ENCODE results near the gene MBD5.

The MBD5 gene

DNA sequence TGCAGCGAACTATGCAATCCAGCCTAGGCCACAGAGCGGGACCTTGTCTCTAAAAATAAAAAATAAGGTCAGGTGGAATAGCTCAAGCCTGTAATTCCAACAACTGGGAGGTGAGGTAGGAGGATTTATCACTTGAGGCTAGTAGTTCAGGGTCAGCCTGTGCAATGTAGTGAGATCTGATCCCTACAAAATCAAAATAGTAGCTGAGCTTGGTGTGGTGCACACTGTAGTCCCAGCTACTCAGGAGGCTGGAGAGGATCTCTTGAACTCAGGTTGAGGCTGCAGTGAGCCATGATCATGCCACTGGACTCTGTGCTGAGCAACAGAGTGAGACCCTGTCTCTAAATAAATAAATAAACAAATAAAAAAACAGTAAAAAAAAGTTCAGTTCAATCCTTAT is 5.7 kb downstream of the MBD5 start:
- DNase-seq, result no peak

DNA sequence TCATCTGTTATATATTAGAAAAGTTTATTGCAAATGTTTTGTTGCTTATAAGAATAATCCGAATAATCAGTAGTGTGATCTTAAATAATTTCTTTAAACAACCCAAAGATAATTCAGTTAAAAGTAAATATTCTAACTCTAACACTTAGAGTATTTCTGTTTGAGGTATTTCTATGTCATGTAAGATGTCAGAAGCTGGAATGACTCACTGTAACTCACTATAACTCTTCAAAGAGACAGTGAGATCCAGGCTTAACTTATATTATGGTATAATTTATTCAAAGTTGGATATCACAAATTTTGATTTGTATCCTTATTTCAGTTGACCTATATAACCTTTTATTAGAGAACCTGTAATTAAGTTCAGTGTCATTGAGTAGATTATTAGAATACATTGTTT is 6.9 kb downstream of the MBD5 start:
- DNase-seq, result no peak

DNA sequence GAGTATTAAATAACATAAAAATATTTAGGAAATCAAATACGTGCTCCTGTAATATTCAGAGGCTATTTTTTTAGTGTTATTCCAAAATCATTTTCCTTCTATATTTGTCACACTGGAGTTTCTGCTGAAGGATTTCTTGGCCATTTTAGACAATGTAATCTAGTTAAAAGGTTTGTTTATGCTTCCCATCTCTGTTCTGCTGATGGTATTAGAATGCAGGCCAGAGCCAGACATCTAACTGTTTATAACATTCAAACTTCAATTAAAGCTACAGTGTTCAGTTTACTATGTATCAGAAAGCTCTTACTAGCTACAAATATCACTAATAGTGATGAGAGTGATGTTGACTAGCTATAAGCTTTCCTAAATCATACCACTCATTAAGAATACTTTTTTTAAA is 7.9 kb downstream of the MBD5 start:
- DNase-seq, result no peak

DNA sequence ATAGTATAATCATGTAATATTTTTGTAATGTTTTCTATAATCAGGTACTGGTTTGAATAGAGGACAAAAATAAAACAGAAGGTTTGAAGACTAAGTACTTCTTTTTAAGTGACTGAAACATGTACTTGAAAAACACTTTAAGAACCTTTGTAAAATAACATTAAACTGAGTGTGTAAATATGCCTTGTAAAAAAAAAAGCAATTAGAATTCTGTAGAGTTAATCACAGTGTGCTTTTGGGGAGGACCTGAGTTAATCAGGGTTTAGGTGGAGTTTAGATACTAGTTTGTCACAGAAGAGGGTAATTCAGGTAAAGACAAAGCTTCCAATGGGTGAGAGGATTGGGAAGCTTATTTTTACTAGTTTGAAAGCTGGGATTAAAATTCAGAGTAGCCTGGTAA is 10.3 kb downstream of the MBD5 start:
- DNase-seq, result no peak

DNA sequence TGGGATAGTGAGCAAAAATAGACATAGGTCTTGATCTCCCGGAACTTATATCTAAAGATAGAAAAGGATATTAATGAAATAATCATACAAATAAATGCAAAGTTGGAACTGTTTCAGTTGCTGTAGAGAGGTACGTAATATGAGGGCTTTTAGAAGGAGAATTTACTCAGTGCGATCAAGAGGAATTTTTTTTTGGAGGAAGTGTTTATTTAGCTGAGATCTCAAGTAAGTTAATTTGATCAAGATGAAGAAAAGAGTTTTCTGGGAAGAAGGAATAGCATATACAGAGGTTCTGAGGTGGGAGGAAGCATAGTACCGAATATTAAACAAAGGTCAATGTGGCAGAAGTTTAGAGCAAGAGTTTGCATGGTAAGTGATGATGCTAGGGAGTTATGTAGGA is 11.3 kb downstream of the MBD5 start:
- DNase-seq, result no peak

DNA sequence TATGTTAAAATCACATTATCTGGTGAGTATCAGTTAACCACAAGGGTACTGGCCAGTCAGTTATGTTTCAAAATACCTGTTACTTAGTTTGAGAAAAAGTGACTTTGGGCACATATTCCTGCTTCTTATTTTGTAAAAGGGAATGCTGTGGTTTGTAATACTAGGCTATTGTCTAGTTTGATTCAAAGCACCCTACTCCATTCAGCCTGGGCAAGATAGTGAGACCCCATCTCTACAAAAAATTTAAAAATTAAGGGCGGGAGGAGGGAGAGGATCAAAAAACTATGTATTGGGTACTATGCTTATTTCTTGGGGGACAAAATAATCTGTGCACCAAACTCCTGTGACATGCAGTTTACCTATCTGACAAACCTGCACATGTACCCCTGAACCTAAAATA is 18.9 kb downstream of the MBD5 start:
- DNase-seq, result no peak

GRCh38 chr2:148042219-148042618 is 21.3 kb downstream of the MBD5 start:
- DNase-seq, result no peak

DNA sequence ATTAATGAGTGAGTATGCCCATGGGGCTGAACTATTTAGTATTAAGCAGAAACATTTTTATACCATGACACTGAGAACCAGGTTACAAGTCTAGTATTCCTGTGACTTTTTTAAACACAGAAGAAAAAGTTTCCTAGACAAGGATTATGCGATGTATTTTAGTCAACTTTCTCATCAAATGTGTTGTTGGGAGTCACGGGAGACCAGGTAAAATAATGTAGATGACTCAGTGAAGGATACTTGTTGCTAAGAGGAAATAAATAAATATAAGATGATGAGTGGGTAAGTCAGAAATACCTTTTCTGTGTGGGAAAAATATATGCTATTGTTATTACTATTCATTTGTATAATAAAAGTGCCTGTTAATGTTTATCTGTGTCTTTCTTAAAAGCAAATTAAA is 23.4 kb downstream of the MBD5 start:
- no peak for DNase-seq

GRCh38 chr2:148046802-148047201 is 25.9 kb downstream of the MBD5 start:
- DNase-seq, result no peak

GRCh38 chr2:148048475-148049221 is 27.8 kb downstream of the MBD5 start:
- DNase-seq, result no peak

DNA sequence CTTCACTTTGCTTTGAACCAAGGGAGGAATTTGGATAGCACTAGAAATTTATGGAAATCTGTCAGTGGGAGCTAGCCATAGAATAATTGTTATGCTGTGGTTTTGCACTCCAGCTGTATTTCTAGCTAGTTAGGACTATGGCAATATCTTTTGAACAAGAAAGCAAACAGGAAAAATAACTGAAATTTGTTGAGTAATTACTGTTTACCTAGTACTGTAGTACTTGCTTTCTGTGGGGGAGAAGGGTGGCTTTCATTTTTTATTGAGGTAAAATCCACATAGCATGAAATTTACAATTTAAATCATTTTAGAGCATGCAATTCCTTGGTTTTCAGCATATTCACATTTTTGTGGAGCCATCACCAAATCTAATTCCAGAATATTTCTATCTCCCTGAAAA is 28.4 kb downstream of the MBD5 start:
- no peak for DNase-seq

GRCh38 chr2:148052687-148053086 is 31.8 kb downstream of the MBD5 start:
- no peak for DNase-seq

DNA sequence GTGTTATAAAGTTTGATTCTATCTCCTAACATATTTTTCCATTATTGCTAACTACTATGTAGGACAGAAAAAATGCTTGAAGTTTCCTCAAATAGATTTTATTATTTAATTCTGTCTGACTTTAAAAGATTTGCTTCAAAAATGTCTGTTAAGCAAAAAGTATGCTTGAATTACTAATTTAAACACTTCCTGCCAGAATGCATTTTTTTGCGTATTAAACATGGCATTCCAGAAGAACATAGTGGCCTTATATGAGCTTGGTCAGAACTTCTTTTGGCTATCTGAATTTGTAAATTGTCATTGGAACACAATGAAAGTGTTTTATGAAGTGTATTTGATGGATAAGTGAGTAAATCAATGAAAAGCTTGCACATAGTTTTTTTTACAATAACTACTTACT is 37.8 kb downstream of the MBD5 start:
- DNase-seq, result no peak

DNA sequence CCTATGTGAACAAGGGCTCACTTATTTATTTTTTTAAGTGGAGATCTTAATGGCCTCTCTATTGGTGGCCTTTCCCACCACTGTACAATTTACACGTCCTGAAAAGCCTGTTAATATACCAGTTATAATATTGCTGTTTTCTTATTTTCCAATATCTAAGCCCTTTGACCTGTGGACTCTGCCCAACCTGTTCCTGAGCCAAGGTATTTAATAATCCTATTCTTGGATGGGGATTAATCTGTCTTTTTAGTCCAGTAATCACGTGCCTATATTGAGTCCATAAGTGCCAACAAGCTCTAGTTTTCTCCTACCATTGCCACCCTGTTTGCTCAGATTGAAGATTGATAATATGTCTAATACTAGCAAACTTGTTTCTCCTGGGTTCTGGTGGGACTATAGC is 42.7 kb downstream of the MBD5 start:
- DNase-seq, result no peak

DNA sequence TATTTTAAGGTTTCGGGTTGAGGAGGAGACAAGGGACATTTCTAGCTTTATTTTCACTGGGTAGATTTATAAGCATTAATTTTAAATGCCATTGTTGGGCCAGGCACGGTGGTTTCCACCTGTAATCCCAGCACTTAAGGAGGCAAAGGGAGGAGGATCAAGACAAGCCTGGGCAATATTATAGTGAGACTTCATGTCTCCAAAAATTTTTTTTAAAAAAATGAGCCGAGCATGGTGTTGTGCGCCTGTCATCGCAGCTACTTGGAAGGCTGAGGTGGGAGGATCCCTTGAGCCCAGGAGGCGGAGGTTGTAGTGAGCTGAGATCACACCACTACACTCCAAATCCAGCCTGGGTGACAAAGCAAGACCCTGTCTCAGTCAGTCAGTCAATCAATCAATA is 45.0 kb downstream of the MBD5 start:
- no peak for DNase-seq

DNA sequence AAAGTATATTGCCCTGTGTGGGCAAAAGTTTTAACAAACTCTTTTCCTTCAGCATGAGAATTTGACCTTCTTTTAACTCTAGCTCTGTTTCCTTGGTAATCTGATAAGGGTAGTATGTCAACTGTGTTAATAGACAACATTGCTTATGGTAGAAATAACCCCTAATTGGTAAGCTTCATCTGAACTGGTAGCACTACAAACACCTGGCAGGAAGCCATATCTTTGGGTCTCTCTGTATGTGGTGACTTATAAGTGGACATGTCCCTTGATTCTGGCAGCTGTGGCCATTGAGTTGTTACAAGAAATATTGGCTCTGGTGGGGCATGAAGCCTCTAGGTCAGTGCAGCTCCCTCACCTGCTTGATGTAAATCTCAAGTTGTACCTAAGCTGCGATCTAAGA is 46.9 kb downstream of the MBD5 start:
- no peak for DNase-seq

- DNase-seq, result no peak
Observed at GRCh38 chr2:148071351-148071750, 50.5 kb downstream of the MBD5 start.

GRCh38 chr2:148096012-148096411 is 75.1 kb downstream of the MBD5 start:
- no peak for DNase-seq

DNA sequence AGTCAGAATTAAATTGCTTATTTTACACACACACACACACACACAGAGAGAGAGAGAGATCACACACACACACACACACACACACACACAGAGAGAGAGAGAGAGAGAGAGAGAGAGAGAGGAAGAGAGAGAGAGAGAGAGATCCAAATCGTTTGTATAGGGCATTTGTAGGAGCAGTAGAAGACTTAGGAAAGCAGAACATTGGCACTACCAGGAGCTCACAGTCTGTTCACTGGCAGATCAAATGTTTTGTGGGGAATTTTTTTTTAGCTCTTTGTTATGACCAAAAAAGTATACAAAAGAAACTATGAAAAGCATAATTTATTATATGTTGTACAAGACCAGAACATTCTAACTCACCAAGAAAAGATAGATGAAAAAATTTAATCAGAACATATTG is 81.8 kb downstream of the MBD5 start:
- DNase-seq, result no peak

- no peak for DNase-seq
Observed at GRCh38 chr2:148103946-148104345, 83.1 kb downstream of the MBD5 start.

- no peak for DNase-seq
Observed at GRCh38 chr2:148106331-148106730, 85.4 kb downstream of the MBD5 start.

DNA sequence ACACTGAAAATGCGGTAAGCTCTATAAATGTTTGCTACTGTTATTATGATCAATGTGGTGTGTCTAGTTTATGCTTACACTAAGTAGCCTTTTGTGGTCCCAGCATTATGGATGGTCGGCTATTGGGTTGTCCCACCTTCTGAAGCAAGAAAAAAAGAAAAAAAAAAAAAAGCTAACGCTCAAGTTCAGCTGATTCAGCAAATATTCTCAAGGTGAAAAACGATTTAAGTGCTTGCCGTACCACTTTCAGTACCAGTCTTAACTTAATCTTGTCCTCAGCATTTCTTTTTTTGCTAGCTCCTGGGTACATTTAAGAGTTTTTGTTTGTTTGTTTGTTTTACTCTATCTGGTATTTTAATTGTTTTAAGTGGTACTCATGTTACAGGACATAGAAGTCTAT is 87.5 kb downstream of the MBD5 start:
- DNase-seq, result no peak

- no peak for DNase-seq
Observed at GRCh38 chr2:148110184-148110583, 89.3 kb downstream of the MBD5 start.

GRCh38 chr2:148122788-148123187 is 101.9 kb downstream of the MBD5 start:
- DNase-seq, result no peak

- no peak for DNase-seq
Observed at GRCh38 chr2:148124271-148124670, 103.4 kb downstream of the MBD5 start.

- DNase-seq, result no peak
Observed at GRCh38 chr2:148130581-148130980, 109.7 kb downstream of the MBD5 start.
